ENCODE results near the gene ABRACL.
"Not testable (repeated sequence)": the region's sequence is repeated elsewhere in the genome, so short reads cannot be mapped to it uniquely, and the experiment has no call there.

ABRACL gene

DNA sequence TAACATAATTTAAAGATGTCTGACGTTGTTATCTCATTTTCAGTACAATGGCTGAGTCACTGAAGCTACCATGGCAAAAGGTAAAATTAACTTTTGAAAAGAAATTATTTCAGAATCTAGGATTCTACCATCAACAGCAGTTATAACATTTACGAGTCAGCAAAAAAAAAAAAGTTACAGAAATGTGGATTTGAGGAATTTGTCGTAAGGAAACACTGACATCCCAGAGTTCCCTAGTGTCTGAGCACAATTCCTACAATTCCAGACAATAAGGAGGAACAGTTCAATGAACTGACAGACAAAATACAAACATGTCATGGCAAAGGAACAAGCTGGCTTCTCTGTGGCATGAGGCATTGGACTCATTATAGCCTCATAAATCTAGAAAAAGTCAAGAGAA, 19.1 kb downstream of the ABRACL start:
- Histone ChIP-seq H3K36me3 (ENCODE audit: control insufficient read depth, insufficient read depth, low read length) (no peaks in the 10 kb centered on the region), H3K4me1 (ENCODE audit: control insufficient read depth, insufficient read depth, low read length) (no peaks in the 10 kb centered on the region), H3K9ac (ENCODE audit: low read length) (no peak overlapping the region), H3K27me3 (ENCODE audit: control insufficient read depth, insufficient read depth, low read length) (no peaks in the 10 kb centered on the region), H3K4me3 (ENCODE audit: low read length) (no peak overlapping the region), H3K9me3 (ENCODE audit: control insufficient read depth, low read length) (no peaks in the 10 kb centered on the region)

DNA sequence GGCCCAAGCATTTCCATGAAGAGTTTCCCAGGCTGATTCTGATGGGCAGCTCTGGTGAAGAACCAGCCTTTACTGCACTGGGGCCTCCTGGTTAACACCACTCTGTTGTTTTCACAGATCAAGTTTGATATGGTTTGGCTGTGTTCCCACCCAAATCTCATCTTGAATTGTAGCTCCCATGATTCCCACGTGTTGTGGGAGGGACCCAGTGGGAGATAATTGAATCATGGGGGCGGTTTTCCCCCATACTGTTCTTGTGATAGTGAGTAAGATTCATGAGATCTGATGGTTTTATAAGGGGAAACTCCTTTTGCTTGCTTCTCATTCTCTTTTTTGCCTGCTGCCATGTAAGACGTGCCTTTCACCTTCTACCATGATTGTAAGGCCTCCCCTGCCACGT, 20.4 kb downstream of the ABRACL start:
- not testable (repeated sequence) for H3K9me3 ChIP-seq (ENCODE audit: control insufficient read depth, low read length); H3K9ac ChIP-seq (ENCODE audit: low read length); H3K4me1 ChIP-seq (ENCODE audit: control insufficient read depth, insufficient read depth, low read length); H3K4me3 ChIP-seq (ENCODE audit: low read length); H3K27me3 ChIP-seq (ENCODE audit: control insufficient read depth, insufficient read depth, low read length); H3K36me3 ChIP-seq (ENCODE audit: control insufficient read depth, insufficient read depth, low read length)

DNA sequence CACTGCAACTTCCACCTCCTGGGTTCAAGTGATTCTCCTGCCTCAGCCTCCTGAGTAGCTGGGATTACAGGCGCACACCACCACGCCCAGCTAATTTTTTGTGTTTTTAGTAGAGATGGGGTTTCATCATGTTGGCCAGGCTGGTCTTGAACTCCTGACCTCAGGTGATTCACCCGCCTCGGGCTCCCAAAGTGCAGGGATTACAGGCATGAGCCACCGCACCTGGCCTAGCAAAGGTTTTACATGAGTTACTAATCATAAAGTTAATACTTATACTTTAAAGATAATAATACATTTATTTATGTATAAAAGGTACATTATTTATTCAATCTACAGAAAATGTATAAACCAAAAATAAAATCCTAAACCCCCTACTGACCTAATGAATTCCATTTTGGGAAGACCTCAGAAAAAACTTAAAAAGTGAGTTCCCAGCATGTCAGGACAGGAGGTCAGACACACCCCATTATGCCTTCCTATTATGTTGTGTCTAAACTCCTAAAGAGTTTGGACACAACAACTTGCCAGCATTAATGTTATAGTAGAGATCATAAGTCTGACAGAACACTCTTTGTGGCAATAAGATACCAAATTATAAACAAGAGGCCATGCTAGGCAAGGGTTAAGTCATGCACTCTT, 21.7 kb downstream of the ABRACL start:
- H3K9me3 ChIP-seq (ENCODE audit: control insufficient read depth, low read length); H3K36me3 ChIP-seq (ENCODE audit: control insufficient read depth, insufficient read depth, low read length); H3K4me1 ChIP-seq (ENCODE audit: control insufficient read depth, insufficient read depth, low read length): not testable (repeated sequence)

DNA sequence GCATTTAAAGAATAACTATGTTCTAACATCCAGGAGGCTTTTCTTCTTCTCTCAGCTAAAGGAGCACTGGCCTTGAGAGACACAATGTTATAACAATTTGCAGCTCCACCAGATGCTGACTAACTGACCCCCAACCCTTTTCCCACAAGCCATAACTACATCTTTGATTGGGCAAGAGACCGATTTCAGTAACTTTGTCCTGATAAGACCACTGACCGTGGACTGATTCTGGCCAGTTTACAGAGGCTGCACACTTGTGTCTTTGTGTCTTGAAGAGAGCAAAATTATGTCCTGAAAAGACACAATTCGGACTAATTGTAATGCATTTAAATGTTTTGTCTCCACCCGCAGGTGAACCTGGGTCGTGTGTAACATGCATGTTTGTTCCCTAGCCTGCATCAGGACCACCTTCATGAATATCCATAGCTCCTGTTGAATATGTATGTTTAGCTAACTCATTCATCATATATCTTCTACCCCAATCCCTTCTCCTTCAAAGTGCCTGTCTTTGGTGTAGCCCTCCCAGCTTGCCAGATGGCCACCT, 22.3 kb downstream of the ABRACL start:
- Histone ChIP-seq H3K36me3 (ENCODE audit: control insufficient read depth, insufficient read depth, low read length) (no peaks in the 10 kb centered on the region), H3K9me3 (ENCODE audit: control insufficient read depth, low read length) (no peaks in the 10 kb centered on the region), H3K4me1 (ENCODE audit: control insufficient read depth, insufficient read depth, low read length) (no peaks in the 10 kb centered on the region), H3K9ac (ENCODE audit: low read length) (no peak overlapping the region), H3K4me3 (ENCODE audit: low read length) (no peak overlapping the region), H3K27me3 (ENCODE audit: control insufficient read depth, insufficient read depth, low read length) (no peaks in the 10 kb centered on the region)

More for the DNA sequence above, 21.7 kb downstream of the ABRACL start:
- not testable (repeated sequence) for H3K9ac ChIP-seq (ENCODE audit: low read length); H3K4me3 ChIP-seq (ENCODE audit: low read length); H3K27me3 ChIP-seq (ENCODE audit: control insufficient read depth, insufficient read depth, low read length)

DNA sequence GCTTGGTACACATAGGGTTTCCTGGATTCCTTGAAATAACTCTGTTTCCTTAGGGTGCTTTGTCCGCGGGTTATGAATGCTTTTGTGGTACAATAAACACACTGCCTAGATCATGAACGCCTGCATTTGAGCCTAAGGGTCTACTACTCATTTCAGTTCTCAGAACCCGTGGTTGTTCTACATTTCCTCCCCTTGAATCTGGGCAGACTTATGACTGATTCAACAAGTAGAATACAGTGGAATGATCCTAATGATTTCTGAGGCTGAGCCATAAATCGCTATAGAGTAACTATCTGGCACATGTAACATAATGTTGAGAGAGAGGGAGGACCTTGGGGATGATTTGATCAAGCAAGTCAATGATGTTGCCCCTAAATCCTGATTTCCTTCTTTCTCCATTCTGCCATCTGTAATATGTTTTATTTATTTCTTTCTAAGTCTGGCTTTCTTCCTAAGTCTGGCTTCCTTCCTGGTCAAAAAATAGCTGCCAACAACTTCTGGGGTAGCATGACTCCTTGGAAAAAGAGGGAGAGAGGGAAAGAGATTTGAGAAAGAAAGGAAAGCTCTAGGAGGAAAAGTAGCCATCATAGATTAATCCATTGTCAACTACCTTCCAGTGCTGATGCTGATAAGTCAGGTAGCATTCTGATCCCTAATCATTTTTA, 23.0 kb downstream of the ABRACL start:
- no peaks in the 10 kb centered on the region for H3K9me3 ChIP-seq (ENCODE audit: control insufficient read depth, low read length)
- H3K4me3 ChIP-seq (ENCODE audit: low read length): no peak overlapping the region

DNA sequence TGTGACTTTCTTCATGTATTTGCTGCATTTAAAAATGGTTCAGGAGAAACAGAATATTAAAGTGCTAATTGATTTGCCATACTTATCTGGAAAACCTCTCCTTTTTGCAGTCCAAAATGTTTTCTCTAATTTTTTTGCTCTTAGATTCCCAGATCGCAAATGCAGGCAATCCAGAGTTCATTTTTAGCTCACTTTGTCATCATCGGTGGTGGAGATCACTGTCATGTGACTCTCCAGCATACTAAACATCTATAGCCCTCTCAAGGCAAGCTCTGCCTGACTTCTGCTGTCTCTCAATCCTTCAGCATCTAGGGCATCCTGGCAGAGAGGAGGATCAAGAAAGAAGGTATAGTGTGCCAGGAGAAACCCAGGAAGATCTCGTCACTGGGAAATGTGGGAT, 24.8 kb downstream of the ABRACL start:
- no peaks in the 10 kb centered on the region for H3K9me3 ChIP-seq (ENCODE audit: control insufficient read depth, low read length)
- H3K4me3 ChIP-seq (ENCODE audit: low read length): no peak overlapping the region
- no peaks in the 10 kb centered on the region for H3K4me1 ChIP-seq (ENCODE audit: control insufficient read depth, insufficient read depth, low read length)
- no peaks in the 10 kb centered on the region for H3K36me3 ChIP-seq (ENCODE audit: control insufficient read depth, insufficient read depth, low read length)
- no peak overlapping the region for H3K9ac ChIP-seq (ENCODE audit: low read length)
- H3K27me3 ChIP-seq (ENCODE audit: control insufficient read depth, insufficient read depth, low read length): no peaks in the 10 kb centered on the region

More for the DNA sequence above, 23.0 kb downstream of the ABRACL start:
- no peak overlapping the region for H3K9ac ChIP-seq (ENCODE audit: low read length)
- H3K27me3 ChIP-seq (ENCODE audit: control insufficient read depth, insufficient read depth, low read length): no peaks in the 10 kb centered on the region
- no peaks in the 10 kb centered on the region for H3K4me1 ChIP-seq (ENCODE audit: control insufficient read depth, insufficient read depth, low read length)
- H3K36me3 ChIP-seq (ENCODE audit: control insufficient read depth, insufficient read depth, low read length): no peaks in the 10 kb centered on the region

DNA sequence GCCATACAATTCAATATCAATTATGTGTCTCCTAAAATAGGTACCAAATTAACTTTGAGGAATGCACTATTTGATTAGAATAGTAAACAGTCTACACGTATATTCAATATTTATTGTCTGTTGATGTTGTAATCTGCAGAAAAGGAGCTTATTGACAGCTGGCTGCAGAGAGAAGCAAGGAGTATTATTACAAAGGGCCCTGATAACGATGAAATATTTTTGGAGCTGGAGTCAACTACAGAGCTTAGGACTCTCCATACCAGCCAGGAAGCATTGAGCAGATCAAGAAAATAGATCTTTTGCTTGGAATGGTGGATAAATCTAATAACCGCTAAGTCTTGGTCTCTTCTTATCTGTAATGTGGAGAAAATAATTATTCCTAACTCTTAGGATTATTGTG, 25.5 kb downstream of the ABRACL start:
- Histone ChIP-seq H3K27me3 (ENCODE audit: control insufficient read depth, insufficient read depth, low read length) (no peaks in the 10 kb centered on the region), H3K4me3 (ENCODE audit: low read length) (no peak overlapping the region), H3K9me3 (ENCODE audit: control insufficient read depth, low read length) (no peaks in the 10 kb centered on the region), H3K4me1 (ENCODE audit: control insufficient read depth, insufficient read depth, low read length) (no peaks in the 10 kb centered on the region), H3K9ac (ENCODE audit: low read length) (no peak overlapping the region), H3K36me3 (ENCODE audit: control insufficient read depth, insufficient read depth, low read length) (no peaks in the 10 kb centered on the region)

DNA sequence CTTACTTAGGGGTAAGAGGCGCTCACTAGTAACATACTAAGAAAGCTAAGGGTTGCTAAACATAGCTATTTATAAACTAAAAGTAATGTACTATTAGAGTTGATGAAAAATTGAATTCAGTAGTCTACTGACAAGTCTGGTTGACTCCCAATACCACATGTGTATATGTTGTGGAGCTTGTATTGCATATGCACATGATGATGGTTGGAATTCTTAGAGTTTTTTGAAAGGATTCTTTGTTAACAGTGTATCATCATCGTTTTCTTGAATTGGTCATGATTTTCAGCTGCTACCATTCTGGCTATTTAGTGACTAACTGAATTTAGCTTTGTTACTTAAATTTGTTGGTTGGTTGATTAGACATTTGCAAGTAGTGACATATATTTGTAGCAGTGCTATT, 27.2 kb downstream of the ABRACL start:
- Histone ChIP-seq H3K4me3 (ENCODE audit: low read length) (no peak overlapping the region), H3K9me3 (ENCODE audit: control insufficient read depth, low read length) (no peaks in the 10 kb centered on the region), H3K9ac (ENCODE audit: low read length) (no peak overlapping the region)

DNA sequence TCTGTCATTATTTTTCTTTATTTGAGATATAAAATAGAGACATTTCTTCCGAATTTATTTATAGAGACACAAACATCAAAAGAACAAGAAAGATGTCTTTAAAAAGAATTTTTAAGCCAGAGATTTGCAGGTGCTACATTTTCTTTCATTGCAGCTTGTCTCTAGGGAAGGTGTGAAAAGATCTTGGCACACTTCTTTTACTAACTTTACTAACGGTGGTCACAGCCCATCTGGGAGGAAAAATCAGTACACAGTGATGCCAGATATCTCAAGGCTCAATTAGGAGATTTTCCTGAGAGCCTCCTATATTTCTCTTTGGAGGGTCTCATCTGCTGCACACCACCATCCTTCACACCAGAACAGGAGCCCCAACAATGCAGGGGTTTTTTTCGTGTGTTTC, 29.5 kb downstream of the ABRACL start:
- no peaks in the 10 kb centered on the region for H3K27me3 ChIP-seq (ENCODE audit: control insufficient read depth, insufficient read depth, low read length)
- no peaks in the 10 kb centered on the region for H3K9me3 ChIP-seq (ENCODE audit: control insufficient read depth, low read length)
- no peaks in the 10 kb centered on the region for H3K36me3 ChIP-seq (ENCODE audit: control insufficient read depth, insufficient read depth, low read length)
- no peak overlapping the region for H3K9ac ChIP-seq (ENCODE audit: low read length)
- no peaks in the 10 kb centered on the region for H3K4me1 ChIP-seq (ENCODE audit: control insufficient read depth, insufficient read depth, low read length)
- H3K4me3 ChIP-seq (ENCODE audit: low read length): no peak overlapping the region

More for the DNA sequence above, 27.2 kb downstream of the ABRACL start:
- Histone ChIP-seq H3K36me3 (ENCODE audit: control insufficient read depth, insufficient read depth, low read length) (no peaks in the 10 kb centered on the region), H3K4me1 (ENCODE audit: control insufficient read depth, insufficient read depth, low read length) (no peaks in the 10 kb centered on the region), H3K27me3 (ENCODE audit: control insufficient read depth, insufficient read depth, low read length) (no peaks in the 10 kb centered on the region)

DNA sequence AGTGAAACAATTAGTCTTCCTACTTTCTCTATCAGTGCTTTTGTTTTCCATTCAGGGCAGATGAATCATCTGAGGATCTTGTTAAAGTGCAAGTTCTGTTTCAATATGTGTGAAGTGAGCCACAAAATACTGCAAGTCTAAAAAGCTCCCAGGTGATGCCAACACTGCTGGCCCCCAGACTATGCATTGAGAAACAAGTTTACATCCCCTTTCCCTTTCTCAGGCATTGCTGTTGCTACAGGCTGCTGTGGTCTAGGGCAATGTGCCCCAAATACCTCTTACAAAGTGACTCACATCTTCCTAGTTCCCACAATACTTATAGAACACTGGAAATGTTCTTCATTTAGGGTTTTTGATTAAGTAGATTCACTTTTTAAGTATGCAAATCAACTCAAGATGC, 31.8 kb downstream of the ABRACL start:
- no peak overlapping the region for H3K4me3 ChIP-seq (ENCODE audit: low read length)
- H3K9ac ChIP-seq (ENCODE audit: low read length): no peak overlapping the region
- H3K36me3 ChIP-seq (ENCODE audit: control insufficient read depth, insufficient read depth, low read length): no peaks in the 10 kb centered on the region
- no peaks in the 10 kb centered on the region for H3K9me3 ChIP-seq (ENCODE audit: control insufficient read depth, low read length)
- H3K27me3 ChIP-seq (ENCODE audit: control insufficient read depth, insufficient read depth, low read length): no peaks in the 10 kb centered on the region
- H3K4me1 ChIP-seq (ENCODE audit: control insufficient read depth, insufficient read depth, low read length): no peaks in the 10 kb centered on the region

DNA sequence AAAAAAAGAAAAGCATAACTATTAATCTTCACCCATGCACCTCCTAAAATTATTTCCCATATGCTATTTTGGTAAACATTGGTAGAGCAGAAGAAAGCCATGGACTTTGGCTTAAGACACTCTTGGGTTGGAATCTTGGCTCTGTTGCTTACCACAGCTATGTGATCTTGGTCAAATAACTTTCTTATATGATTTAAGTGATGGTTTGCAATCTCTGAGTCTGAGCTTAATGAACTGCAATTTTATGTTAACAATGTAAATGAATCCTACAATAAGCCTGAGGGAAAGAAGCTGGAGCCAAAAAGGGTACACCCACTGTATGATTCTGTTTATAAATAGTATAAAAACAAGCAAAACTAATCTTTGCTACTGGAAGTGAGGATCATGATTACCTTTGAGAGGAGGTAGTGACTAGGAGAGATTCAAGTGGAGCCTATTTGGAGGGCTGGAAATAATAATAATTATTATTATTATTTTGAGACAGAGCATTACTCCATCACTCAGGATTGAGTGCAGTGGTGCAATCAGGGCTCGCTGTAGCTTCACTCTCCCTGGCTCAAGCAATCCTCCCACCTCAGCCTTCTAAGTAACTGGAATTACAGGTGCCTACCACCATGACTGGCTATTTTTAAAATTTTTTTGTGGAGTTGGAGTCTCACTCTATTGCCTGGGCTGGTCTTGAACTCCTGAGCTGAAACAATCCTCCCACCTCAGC, 34.5 kb downstream of the ABRACL start:
- Histone ChIP-seq H3K9me3 (ENCODE audit: control insufficient read depth, low read length) (no peaks in the 10 kb centered on the region), H3K4me1 (ENCODE audit: control insufficient read depth, insufficient read depth, low read length) (no peaks in the 10 kb centered on the region), H3K27me3 (ENCODE audit: control insufficient read depth, insufficient read depth, low read length) (no peaks in the 10 kb centered on the region), H3K4me3 (ENCODE audit: low read length) (no peak overlapping the region), H3K36me3 (ENCODE audit: control insufficient read depth, insufficient read depth, low read length) (no peaks in the 10 kb centered on the region), H3K9ac (ENCODE audit: low read length) (no peak overlapping the region)

DNA sequence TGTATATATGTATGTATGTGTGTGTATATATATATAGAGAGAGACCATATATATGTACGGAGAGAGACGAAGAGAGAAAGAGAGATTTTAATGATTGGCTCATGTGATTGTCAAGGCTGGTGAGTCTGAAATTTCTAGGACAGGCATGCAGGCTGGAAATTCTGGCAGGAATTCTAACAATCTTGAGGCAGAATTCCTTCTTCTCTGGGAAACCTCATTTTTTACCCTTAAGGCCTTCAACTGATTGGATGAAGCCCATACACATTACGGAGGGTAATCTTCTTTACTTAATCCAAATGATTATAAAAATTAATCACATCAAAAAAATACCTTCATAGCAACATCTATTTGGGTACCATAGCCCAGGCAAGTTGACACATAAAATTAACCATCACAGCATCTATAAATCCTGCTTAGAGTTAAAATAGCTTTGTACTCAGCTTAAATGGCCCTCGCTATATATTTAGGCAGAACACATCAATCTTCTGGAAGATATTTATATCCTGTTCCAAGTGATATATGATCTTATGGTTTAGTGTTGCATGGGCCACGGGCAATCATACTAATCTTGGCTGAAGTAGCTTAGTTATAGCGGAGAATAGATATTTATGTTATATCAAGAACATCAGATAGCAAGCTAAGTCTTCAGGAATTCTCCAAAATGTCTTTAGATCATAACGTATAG, 36.6 kb downstream of the ABRACL start:
- no peak overlapping the region for H3K9ac ChIP-seq (ENCODE audit: low read length)
- no peaks in the 10 kb centered on the region for H3K27me3 ChIP-seq (ENCODE audit: control insufficient read depth, insufficient read depth, low read length)
- H3K4me3 ChIP-seq (ENCODE audit: low read length): no peak overlapping the region
- H3K9me3 ChIP-seq (ENCODE audit: control insufficient read depth, low read length): no peaks in the 10 kb centered on the region
- H3K4me1 ChIP-seq (ENCODE audit: control insufficient read depth, insufficient read depth, low read length): no peaks in the 10 kb centered on the region
- no peaks in the 10 kb centered on the region for H3K36me3 ChIP-seq (ENCODE audit: control insufficient read depth, insufficient read depth, low read length)
